GM15510 (cell line): Measurements from ENCODE around the gene SLC27A5.

Experiments
- POLR2A ChIP-seq: IDR thresholded peaks from 3 replicates; pipeline ENCODE4 v1.6.1; 2011; ENCODE audit warnings: borderline replicate concordance; ENCODE audit not compliant: insufficient read length; ENCODE audit errors: extremely low read depth

Gene SLC27A5

GRCh38 chr19:58483776-58484175, 28.0 kb downstream of the SLC27A5 start:
- no peak for TF ChIP-seq POLR2A

- TF ChIP-seq POLR2A, result no peak
Measured at GRCh38 chr19:58482372-58482771, 29.4 kb downstream of the SLC27A5 start.

GRCh38 chr19:58480831-58481230, 31.0 kb downstream of the SLC27A5 start:
- TF ChIP-seq POLR2A, result no peak

- no peak for TF ChIP-seq POLR2A
Measured at GRCh38 chr19:58480481-58480830, 31.3 kb downstream of the SLC27A5 start.

GRCh38 chr19:58479736-58480480, 31.9 kb downstream of the SLC27A5 start:
- no peak for TF ChIP-seq POLR2A

- TF ChIP-seq POLR2A, result no peak
Measured at GRCh38 chr19:58479303-58479702, 32.5 kb downstream of the SLC27A5 start.

- no peak for TF ChIP-seq POLR2A
Measured at GRCh38 chr19:58477871-58478270, 33.9 kb downstream of the SLC27A5 start.

- no peak for TF ChIP-seq POLR2A
Measured at GRCh38 chr19:58477130-58477529, 34.7 kb downstream of the SLC27A5 start.

- TF ChIP-seq POLR2A, result no peak
Measured at GRCh38 chr19:58476498-58477015, 35.2 kb downstream of the SLC27A5 start.

- peak; percentile 56 for TF ChIP-seq POLR2A
Measured at GRCh38 chr19:58475714-58476497, 35.9 kb downstream of the SLC27A5 start, which contains the start of gene ZNF446. ZNF446 (plus strand) TSS chr19:58476352; CDS start chr19:58477219, 867 bp downstream.

- TF ChIP-seq POLR2A, result no peak
Measured at GRCh38 chr19:58474997-58475713, 36.6 kb downstream of the SLC27A5 start.

- TF ChIP-seq POLR2A, result no peak
Measured at GRCh38 chr19:58474291-58474996, 37.3 kb downstream of the SLC27A5 start.

GRCh38 chr19:58473775-58474174, 38.0 kb downstream of the SLC27A5 start:
- no peak for TF ChIP-seq POLR2A

GRCh38 chr19:58471736-58472135, 40.1 kb downstream of the SLC27A5 start:
- no peak for TF ChIP-seq POLR2A

GRCh38 chr19:58469241-58470013, 42.4 kb downstream of the SLC27A5 start:
- TF ChIP-seq POLR2A, result no peak
